ENCODE data around the gene ZNF275. TPM values are rescaled to one million over a fixed set of nuclear protein-coding genes. Genes with fewer than 3 reads are reported as not detected.

Gene ZNF275
- total RNA-seq, 1 experiment from 2014 or later, result 9.8 TPM

GRCh38 chrX:153317306-153317705 is 16.6 kb upstream of the ZNF275 start (continued):
- TF ChIP-seq FOXP1 (CRISPR knock-in tag; IDR thresholded peaks at IDR 0.05; ENCODE audit: borderline replicate concordance) (no peak), ZNF219 (CRISPR knock-in tag; IDR thresholded peaks at IDR 0.05; ENCODE audit: borderline replicate concordance) (no peak), ZNF317 (CRISPR knock-in tag; IDR thresholded peaks at IDR 0.05; ENCODE audit: borderline replicate concordance, low read depth) (no peak), ZMAT4 (CRISPR knock-in tag; IDR thresholded peaks at IDR 0.05) (no peak), RELA (CRISPR knock-in tag; IDR thresholded peaks at IDR 0.05; ENCODE audit: borderline replicate concordance) (no peak), SOX15 (CRISPR knock-in tag; IDR thresholded peaks at IDR 0.05) (no peak), USF1 (CRISPR knock-in tag; IDR thresholded peaks at IDR 0.05) (no peak)

- ATAC-seq (no peak), DNase-seq (ENCODE audit: low spot score) (no peak)
- TF ChIP-seq E2F4 (CRISPR knock-in tag; IDR thresholded peaks at IDR 0.05; ENCODE audit: borderline replicate concordance, low read depth) (no peak), CTCF (IDR thresholded peaks at IDR 0.05) (no peak), ZNF121 (CRISPR knock-in tag; IDR thresholded peaks at IDR 0.05) (no peak), SMAD3 (CRISPR knock-in tag; IDR thresholded peaks at IDR 0.05; ENCODE audit: borderline replicate concordance) (no peak), JAZF1 (CRISPR knock-in tag; IDR thresholded peaks at IDR 0.05) (no peak), ZSCAN18 (CRISPR knock-in tag; IDR thresholded peaks at IDR 0.05) (no peak), KAT7 (CRISPR knock-in tag; IDR thresholded peaks at IDR 0.05; ENCODE audit: borderline replicate concordance) (no peak), ZNF423 (CRISPR knock-in tag; IDR thresholded peaks at IDR 0.05) (no peak), HMGXB4 (CRISPR knock-in tag; IDR thresholded peaks at IDR 0.05) (no peak), ZMAT4 (CRISPR knock-in tag; IDR thresholded peaks at IDR 0.05) (no peak), NR2C2 (CRISPR knock-in tag; IDR thresholded peaks at IDR 0.05) (no peak), GTF2I (CRISPR knock-in tag; conservative IDR thresholded peaks at IDR 0.05) (no peak), ELF4 (CRISPR knock-in tag; IDR thresholded peaks at IDR 0.05; ENCODE audit: low read depth) (no peak), TP53 (CRISPR knock-in tag; IDR thresholded peaks at IDR 0.05) (no peak), GRHL2 (CRISPR knock-in tag; IDR thresholded peaks at IDR 0.05; ENCODE audit: insufficient replicate concordance, severe bottlenecking) (no peak), ZNF263 (CRISPR knock-in tag; IDR thresholded peaks at IDR 0.05; ENCODE audit: low read depth) (no peak), ATF6 (CRISPR knock-in tag; IDR thresholded peaks at IDR 0.05) (no peak)
- no peaks in the 10 kb centered on the region for H3K36me3 Mint-ChIP-seq
- peaks cover 25% of the 10 kb centered on the region for H3K27me3 Mint-ChIP-seq (ENCODE audit: low read depth)
- CTCF ChIA-PET, result no interaction called here
- H3K4me3 Mint-ChIP-seq, result no peak overlapping the region
- H3K4me1 Mint-ChIP-seq, result no peaks in the 10 kb centered on the region
- no peak overlapping the region for H3K27ac Mint-ChIP-seq
- POLR2A ChIA-PET, result no interaction called here
- H3K9me3 Mint-ChIP-seq, result no peaks in the 10 kb centered on the region
Observed at GRCh38 chrX:153317996-153318722, 15.8 kb upstream of the ZNF275 start.

Measured in WTC11 (cell line).